HepG2 (cell line): ENCODE data around the gene PDK2. TPM values are rescaled to one million over a fixed set of nuclear protein-coding genes. Genes with fewer than 3 reads are reported as not detected.

Experiments
- ATF7 ChIP-seq, 2 experiments: fragments of 450-650 bp in 1 of 2; sonication (generic) in 1 of 2; formaldehyde crosslinking in 1 of 2; IDR thresholded peaks; 2 replicates each; pipeline versions ENCODE4 v1.4.0 to v1.6.1; 2016 to 2020; ENCODE audit warnings: antibody characterized with exemption in 1 of 2, mild to moderate bottlenecking in 1 of 2, missing genetic modification reagents in 1 of 2
- CCDC6 ChIP-seq: sonication (generic); formaldehyde crosslinking; IDR thresholded peaks from 2 replicates; pipeline ENCODE4 v1.8.1; 2022; ENCODE audit warnings: mild to moderate bottlenecking, missing genetic modification reagents, moderate library complexity
- FLYWCH1 ChIP-seq: sonication (generic); formaldehyde crosslinking; IDR thresholded peaks from 2 replicates; pipeline ENCODE4 v1.8.1; 2023; ENCODE audit warnings: mild to moderate bottlenecking, missing genetic modification reagents
- GLI4 ChIP-seq: sonication (generic); formaldehyde crosslinking; IDR thresholded peaks from 2 replicates; pipeline ENCODE4 v1.5.1; 2020; ENCODE audit warnings: missing genetic modification reagents, mild to moderate bottlenecking, moderate library complexity, borderline replicate concordance
- MIER3 ChIP-seq: IDR thresholded peaks from 2 replicates; pipeline ENCODE4 v1.6.1; 2016; ENCODE audit warnings: missing compliant biosample characterization, borderline replicate concordance
- MXD4 ChIP-seq: IDR thresholded peaks from 2 replicates; pipeline ENCODE4 v1.6.1; 2016; ENCODE audit warnings: mild to moderate bottlenecking, missing biosample characterization, missing genetic modification reagents
- POLR2AphosphoS5 ChIP-seq: IDR thresholded peaks from 2 replicates; pipeline ENCODE4 v1.6.1; 2012; ENCODE audit warnings: low read depth, low read length
- PRPF4 ChIP-seq: fragments of 200-400 bp; formaldehyde crosslinking; IDR thresholded peaks from 2 replicates; pipeline ENCODE4 v1.6.1; 2016; ENCODE audit warnings: low read length, low read depth; ENCODE audit not compliant: poor library complexity, severe bottlenecking
- RFX5 ChIP-seq: IDR thresholded peaks from 2 replicates; pipeline ENCODE4 v1.6.1; 2011; ENCODE audit warnings: low read depth, low read length, improper control_type of control experiment
- SMARCC2 ChIP-seq: fragments of 450-650 bp; IDR thresholded peaks from 2 replicates; pipeline ENCODE4 v1.6.1; 2017; ENCODE audit warnings: antibody characterized with exemption, mild to moderate bottlenecking
- SUZ12 ChIP-seq: fragments of 150-350 bp; IDR thresholded peaks from 2 replicates; pipeline ENCODE4 v1.6.1; 2014; ENCODE audit warnings: low read depth, low read length
- TCF7L2 ChIP-seq: IDR thresholded peaks from 2 replicates; pipeline ENCODE4 v1.6.1; 2011; ENCODE audit warnings: mild to moderate bottlenecking, low read depth, low read length, moderate library complexity
- TEAD3 ChIP-seq: optimal IDR thresholded peaks from 2 replicates; pipeline ENCODE3; 2016; ENCODE audit warnings: borderline replicate concordance
- ZBTB42 ChIP-seq: sonication (generic); formaldehyde crosslinking; IDR thresholded peaks from 2 replicates; pipeline ENCODE4 v1.5.0; 2020; ENCODE audit warnings: mild to moderate bottlenecking, missing genetic modification reagents
- ZIK1 ChIP-seq: sonication (generic); formaldehyde crosslinking; IDR thresholded peaks from 2 replicates; pipeline ENCODE4 v1.5.0; 2020; ENCODE audit warnings: mild to moderate bottlenecking, low read depth, missing genetic modification reagents, borderline replicate concordance
- ZNF547 ChIP-seq: sonication (generic); formaldehyde crosslinking; IDR thresholded peaks from 2 replicates; pipeline ENCODE4 v1.5.1; 2020; ENCODE audit warnings: mild to moderate bottlenecking, missing genetic modification reagents
- ZNF790 ChIP-seq: sonication (generic); formaldehyde crosslinking; IDR thresholded peaks from 2 replicates; pipeline ENCODE4 v1.8.0; 2022; ENCODE audit warnings: missing genetic modification reagents, mild to moderate bottlenecking, borderline replicate concordance
- polyA plus RNA-seq, 8 experiments: library from polyadenylated mRNA; depleted of rRNA in 3 of 8; stranded (reverse) in 7 of 8; unstranded in 1 of 8; fragments of >200 nt; fragmentation: Illumina TruSeq in 4 of 8; extraction: Trizol in 4 of 8; gene quantifications; 2 replicates each; pipeline versions ENCODE4 v1.2.1 to v1.2.3, GENCODE V29; 2011 to 2016; ENCODE audit warnings: low read depth in 4 of 8, missing spikeins in 1 of 8, mixed read lengths in 1 of 8; ENCODE audit not compliant: insufficient read depth in 1 of 8
- total RNA-seq, 5 experiments: library from RNA; depleted of rRNA; stranded (reverse); fragments of >200 nt; fragmentation: Illumina TruSeq; extraction: Trizol; gene quantifications; 2 replicates each; pipeline ENCODE4 v1.2.3, GENCODE V29; 2016; ENCODE audit warnings: low read depth in 1 of 5
- TF ChIP-seq, protein P1 (sequence below): sonication (generic); formaldehyde crosslinking; IDR thresholded peaks from 2 replicates; pipeline ENCODE4 v1.5.1; 2020; ENCODE audit warnings: mild to moderate bottlenecking, missing genetic modification reagents, moderate library complexity
- TF ChIP-seq, protein P2 (sequence below): sonication (generic); formaldehyde crosslinking; IDR thresholded peaks from 2 replicates; pipeline ENCODE4 v1.5.0; 2020; ENCODE audit warnings: mild to moderate bottlenecking, missing genetic modification reagents
- TF ChIP-seq, protein P3 (sequence below): sonication (generic); formaldehyde crosslinking; IDR thresholded peaks from 2 replicates; pipeline ENCODE4 v1.4.0; 2020; ENCODE audit warnings: missing genetic modification reagents, borderline replicate concordance

The PDK2 gene
- total and polyA plus RNA-seq, 2 of the 13 experiments (the other 11 are each of a cell fraction or from before 2014, with no cell fraction given) = 18.5 to 59.7 TPM

DNA sequence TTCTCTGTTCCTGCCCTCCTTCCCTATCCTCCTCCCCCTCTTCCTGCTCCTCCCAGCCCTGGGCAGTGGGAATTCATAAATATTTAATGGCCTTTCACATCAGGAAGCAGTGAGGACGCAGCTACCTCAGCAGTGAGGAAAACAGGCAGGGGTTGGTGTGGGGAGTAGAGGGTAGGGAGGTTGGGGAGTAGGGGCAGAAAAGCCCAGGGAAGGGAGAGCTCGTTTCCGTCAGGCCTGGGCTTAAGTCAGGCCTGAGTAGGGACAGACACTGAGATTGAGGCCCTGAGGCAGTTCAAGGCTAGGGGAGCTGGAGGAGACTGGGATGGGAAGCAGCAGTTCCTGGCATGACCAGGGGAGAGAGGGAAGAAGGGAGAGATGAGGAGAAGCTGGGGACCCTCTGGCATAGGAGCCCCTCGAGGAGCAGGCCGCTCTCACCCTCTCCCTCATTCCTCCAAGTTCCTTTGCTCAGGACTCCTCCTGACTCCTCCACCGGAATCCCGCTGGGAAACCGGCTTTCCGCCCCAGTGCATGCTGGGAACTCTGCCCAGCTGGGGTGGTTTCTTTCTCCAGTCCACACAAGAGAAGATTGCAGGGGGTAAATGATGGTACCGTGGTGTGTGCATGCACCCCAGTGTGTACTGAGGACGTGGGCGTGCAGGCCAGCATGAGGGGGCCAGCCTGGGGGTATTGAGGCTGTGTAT, 28.6 kb downstream of the PDK2 start (continued):
- TF ChIP-seq, protein P1, sequence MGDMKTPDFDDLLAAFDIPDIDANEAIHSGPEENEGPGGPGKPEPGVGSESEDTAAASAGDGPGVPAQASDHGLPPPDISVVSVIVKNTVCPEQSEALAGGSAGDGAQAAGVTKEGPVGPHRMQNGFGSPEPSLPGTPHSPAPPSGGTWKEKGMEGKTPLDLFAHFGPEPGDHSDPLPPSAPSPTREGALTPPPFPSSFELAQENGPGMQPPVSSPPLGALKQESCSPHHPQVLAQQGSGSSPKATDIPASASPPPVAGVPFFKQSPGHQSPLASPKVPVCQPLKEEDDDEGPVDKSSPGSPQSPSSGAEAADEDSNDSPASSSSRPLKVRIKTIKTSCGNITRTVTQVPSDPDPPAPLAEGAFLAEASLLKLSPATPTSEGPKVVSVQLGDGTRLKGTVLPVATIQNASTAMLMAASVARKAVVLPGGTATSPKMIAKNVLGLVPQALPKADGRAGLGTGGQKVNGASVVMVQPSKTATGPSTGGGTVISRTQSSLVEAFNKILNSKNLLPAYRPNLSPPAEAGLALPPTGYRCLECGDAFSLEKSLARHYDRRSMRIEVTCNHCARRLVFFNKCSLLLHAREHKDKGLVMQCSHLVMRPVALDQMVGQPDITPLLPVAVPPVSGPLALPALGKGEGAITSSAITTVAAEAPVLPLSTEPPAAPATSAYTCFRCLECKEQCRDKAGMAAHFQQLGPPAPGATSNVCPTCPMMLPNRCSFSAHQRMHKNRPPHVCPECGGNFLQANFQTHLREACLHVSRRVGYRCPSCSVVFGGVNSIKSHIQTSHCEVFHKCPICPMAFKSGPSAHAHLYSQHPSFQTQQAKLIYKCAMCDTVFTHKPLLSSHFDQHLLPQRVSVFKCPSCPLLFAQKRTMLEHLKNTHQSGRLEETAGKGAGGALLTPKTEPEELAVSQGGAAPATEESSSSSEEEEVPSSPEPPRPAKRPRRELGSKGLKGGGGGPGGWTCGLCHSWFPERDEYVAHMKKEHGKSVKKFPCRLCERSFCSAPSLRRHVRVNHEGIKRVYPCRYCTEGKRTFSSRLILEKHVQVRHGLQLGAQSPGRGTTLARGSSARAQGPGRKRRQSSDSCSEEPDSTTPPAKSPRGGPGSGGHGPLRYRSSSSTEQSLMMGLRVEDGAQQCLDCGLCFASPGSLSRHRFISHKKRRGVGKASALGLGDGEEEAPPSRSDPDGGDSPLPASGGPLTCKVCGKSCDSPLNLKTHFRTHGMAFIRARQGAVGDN (CRISPR knock-in tag) = peak; percentile 78
- TF ChIP-seq ATF7 (IDR thresholded peaks at IDR 0.05) (no peak), ATF7 (CRISPR knock-in tag; IDR thresholded peaks at IDR 0.05) (no peak), SUZ12 (peak; percentile 34), FLYWCH1 (CRISPR knock-in tag) (no peak), ZIK1 (CRISPR knock-in tag) (no peak), RFX5 (no peak), GLI4 (CRISPR knock-in tag) (no peak), MIER3 (CRISPR knock-in tag) (no peak), ZBTB42 (CRISPR knock-in tag) (no peak), SMARCC2 (no peak), PRPF4 (no peak), MXD4 (CRISPR knock-in tag) (no peak), ZNF547 (CRISPR knock-in tag) (no peak), TCF7L2 (no peak), ZNF790 (no peak), POLR2AphosphoS5 (no peak), CCDC6 (CRISPR knock-in tag) (no peak), TEAD3 (CRISPR knock-in tag) (peak; percentile 33)
- TF ChIP-seq, protein P2, sequence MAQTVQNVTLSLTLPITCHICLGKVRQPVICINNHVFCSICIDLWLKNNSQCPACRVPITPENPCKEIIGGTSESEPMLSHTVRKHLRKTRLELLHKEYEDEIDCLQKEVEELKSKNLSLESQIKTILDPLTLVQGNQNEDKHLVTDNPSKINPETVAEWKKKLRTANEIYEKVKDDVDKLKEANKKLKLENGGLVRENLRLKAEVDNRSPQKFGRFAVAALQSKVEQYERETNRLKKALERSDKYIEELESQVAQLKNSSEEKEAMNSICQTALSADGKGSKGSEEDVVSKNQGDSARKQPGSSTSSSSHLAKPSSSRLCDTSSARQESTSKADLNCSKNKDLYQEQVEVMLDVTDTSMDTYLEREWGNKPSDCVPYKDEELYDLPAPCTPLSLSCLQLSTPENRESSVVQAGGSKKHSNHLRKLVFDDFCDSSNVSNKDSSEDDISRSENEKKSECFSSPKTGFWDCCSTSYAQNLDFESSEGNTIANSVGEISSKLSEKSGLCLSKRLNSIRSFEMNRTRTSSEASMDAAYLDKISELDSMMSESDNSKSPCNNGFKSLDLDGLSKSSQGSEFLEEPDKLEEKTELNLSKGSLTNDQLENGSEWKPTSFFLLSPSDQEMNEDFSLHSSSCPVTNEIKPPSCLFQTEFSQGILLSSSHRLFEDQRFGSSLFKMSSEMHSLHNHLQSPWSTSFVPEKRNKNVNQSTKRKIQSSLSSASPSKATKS (CRISPR knock-in tag) = no peak
- TF ChIP-seq, protein P3, sequence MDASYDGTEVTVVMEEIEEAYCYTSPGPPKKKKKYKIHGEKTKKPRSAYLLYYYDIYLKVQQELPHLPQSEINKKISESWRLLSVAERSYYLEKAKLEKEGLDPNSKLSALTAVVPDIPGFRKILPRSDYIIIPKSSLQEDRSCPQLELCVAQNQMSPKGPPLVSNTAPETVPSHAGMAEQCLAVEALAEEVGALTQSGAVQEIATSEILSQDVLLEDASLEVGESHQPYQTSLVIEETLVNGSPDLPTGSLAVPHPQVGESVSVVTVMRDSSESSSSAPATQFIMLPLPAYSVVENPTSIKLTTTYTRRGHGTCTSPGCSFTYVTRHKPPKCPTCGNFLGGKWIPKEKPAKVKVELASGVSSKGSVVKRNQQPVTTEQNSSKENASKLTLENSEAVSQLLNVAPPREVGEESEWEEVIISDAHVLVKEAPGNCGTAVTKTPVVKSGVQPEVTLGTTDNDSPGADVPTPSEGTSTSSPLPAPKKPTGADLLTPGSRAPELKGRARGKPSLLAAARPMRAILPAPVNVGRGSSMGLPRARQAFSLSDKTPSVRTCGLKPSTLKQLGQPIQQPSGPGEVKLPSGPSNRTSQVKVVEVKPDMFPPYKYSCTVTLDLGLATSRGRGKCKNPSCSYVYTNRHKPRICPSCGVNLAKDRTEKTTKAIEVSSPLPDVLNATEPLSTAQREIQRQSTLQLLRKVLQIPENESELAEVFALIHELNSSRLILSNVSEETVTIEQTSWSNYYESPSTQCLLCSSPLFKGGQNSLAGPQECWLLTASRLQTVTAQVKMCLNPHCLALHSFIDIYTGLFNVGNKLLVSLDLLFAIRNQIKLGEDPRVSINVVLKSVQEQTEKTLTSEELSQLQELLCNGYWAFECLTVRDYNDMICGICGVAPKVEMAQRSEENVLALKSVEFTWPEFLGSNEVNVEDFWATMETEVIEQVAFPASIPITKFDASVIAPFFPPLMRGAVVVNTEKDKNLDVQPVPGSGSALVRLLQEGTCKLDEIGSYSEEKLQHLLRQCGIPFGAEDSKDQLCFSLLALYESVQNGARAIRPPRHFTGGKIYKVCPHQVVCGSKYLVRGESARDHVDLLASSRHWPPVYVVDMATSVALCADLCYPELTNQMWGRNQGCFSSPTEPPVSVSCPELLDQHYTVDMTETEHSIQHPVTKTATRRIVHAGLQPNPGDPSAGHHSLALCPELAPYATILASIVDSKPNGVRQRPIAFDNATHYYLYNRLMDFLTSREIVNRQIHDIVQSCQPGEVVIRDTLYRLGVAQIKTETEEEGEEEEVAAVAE (CRISPR knock-in tag) = no peak
